GM21737 (cell line): Measurements from ENCODE around the gene SPEM2.

Source experiments
- ATAC-seq: cut with Tn5 transposase; IDR thresholded peaks from one replicate; pipeline ENCODE4 v1.9.1; 2021; ENCODE audit warnings: mild to moderate bottlenecking, moderate library complexity; ENCODE audit not compliant: unreplicated experiment

SPEM2 gene

GRCh38 chr17:7425316-7425715 lies at the start of gene SPEM2:
Gene SPEM2, plus strand, starts transcription at chr17:7425616. Its CDS starts 73 bp downstream, at chr17:7425689.
- ATAC-seq, result no peak

- ATAC-seq, result no peak
Observed at GRCh38 chr17:7379134-7379533, 46.3 kb upstream of the SPEM2 start.

GRCh38 chr17:7380321-7380720 lies 45.1 kb upstream of the SPEM2 start:
- ATAC-seq, result no peak

GRCh38 chr17:7380855-7381683 lies 44.3 kb upstream of the SPEM2 start, which contains the start of gene TNK1:
Gene TNK1, plus strand, starts transcription at chr17:7381089. Its CDS starts 1,838 bp downstream, at chr17:7382927.
- no peak for ATAC-seq

- no peak for ATAC-seq
Observed at GRCh38 chr17:7382901-7383300, 42.5 kb upstream of the SPEM2 start.

GRCh38 chr17:7383371-7383741 lies 42.1 kb upstream of the SPEM2 start:
- no peak for ATAC-seq

GRCh38 chr17:7383742-7384488 lies 41.5 kb upstream of the SPEM2 start:
- ATAC-seq, result no peak

GRCh38 chr17:7384489-7385081 lies 40.8 kb upstream of the SPEM2 start:
- no peak for ATAC-seq

- ATAC-seq, result no peak
Observed at GRCh38 chr17:7388856-7389255, 36.6 kb upstream of the SPEM2 start.

GRCh38 chr17:7389924-7390910 lies 35.2 kb upstream of the SPEM2 start:
- no peak for ATAC-seq

- ATAC-seq, result no peak
Observed at GRCh38 chr17:7391307-7391706, 34.1 kb upstream of the SPEM2 start.

GRCh38 chr17:7392696-7393612 lies 32.5 kb upstream of the SPEM2 start:
- ATAC-seq, result no peak

GRCh38 chr17:7393613-7394451 lies 31.6 kb upstream of the SPEM2 start:
- peak; percentile 51 for ATAC-seq

GRCh38 chr17:7394452-7395191 lies 30.8 kb upstream of the SPEM2 start, which contains the start of gene PLSCR3:
Gene PLSCR3, minus strand, starts transcription at chr17:7394525. Its CDS starts 415 bp downstream, at chr17:7394110.
- peak; percentile 69 for ATAC-seq

GRCh38 chr17:7396147-7396546 lies 29.3 kb upstream of the SPEM2 start:
- ATAC-seq, result no peak

- ATAC-seq, result no peak
Observed at GRCh38 chr17:7398612-7399011, 26.8 kb upstream of the SPEM2 start.

- ATAC-seq, result no peak
Observed at GRCh38 chr17:7403043-7403726, 22.2 kb upstream of the SPEM2 start.
